GM08714 (cell line): Measurements from ENCODE around the gene SH3BP5.

Experiments
- H3K4me3 ChIP-seq: fragments of 200-500 bp; sonication (Bioruptor generic); 2 replicates; pipeline ENCODE4 v1.5.1; 2014; ENCODE audit warnings: mild to moderate bottlenecking, low read length, inconsistent platforms
- ZNF274 ChIP-seq: IDR thresholded peaks from 2 replicates; pipeline ENCODE4 v1.6.1; 2012; ENCODE audit warnings: mild to moderate bottlenecking, low read depth, low read length

Gene SH3BP5

DNA sequence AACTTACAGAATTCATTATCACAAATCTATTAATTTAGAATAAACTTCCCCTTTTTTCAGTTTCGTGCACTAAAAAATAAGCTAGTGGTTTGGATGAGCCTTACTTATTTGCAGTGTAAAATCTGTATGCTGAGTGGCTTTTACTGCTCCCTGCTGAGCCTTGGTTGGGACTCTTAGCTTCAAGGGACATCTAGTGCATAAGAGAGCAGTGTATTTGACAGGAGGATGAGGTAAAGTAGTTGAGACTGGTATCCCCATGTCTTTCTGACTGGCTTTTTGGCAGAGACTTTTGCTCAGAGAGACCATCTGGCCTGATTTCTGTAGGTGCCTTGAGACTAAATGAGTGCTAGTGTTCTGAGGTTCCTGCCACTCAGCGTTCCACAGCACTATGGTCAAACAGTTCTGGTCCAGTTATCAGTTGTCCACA lies 114.5 kb downstream of the SH3BP5 start:
- TF ChIP-seq ZNF274, result no peak
- H3K4me3 ChIP-seq, result no peak overlapping the region

DNA sequence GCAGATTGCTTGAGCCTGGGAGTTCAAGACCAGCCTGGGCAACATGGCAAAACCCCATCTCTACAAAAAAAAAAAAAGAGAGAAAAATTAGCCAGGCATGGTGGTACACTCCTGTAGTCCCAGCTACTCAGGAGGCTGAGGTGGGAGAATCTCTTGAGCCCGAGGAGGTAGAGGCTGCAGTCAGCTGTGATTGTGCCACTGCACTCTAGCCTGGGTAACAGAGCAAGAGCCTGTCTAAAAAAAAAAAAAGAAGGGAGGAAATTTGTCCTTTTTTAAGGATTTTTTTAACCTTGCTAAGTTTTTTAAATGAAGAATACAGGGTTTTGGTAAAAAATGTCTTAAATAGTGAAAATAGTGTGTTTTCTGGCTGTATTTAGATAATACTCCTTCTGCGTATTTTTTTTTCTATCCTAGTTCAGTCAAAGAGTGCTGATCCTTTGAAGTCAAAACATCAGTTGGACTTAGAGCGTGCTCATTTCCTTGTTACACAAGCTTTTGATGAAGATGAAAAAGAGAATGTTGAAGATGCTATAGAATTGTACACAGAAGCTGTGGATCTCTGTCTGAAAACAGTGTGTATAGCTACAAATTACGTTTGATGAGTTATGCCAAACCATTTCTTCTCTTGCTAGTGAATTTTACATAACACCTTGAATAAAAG lies 115.2 kb downstream of the SH3BP5 start:
- no peak for TF ChIP-seq ZNF274
- no peak overlapping the region for H3K4me3 ChIP-seq

DNA sequence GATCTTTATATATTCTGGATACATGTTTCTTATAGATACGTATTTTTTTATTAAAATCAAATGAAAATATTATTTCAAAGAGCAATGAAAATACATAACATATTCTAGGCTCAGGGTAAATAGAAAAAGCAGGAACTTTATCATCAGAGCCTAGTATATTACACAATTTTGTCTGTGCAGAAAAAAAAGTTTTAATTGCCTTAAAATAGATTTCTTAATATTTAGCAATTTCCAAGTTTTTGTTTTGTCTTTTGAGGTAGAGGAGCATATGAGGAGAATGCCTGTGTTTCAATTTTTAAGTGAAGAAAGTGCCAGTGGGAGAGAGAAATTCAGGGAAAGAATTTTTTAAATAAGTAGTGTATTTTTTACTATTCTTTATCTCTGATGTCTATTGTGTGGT lies 115.9 kb downstream of the SH3BP5 start:
- no peak overlapping the region for H3K4me3 ChIP-seq
- TF ChIP-seq ZNF274, result no peak

DNA sequence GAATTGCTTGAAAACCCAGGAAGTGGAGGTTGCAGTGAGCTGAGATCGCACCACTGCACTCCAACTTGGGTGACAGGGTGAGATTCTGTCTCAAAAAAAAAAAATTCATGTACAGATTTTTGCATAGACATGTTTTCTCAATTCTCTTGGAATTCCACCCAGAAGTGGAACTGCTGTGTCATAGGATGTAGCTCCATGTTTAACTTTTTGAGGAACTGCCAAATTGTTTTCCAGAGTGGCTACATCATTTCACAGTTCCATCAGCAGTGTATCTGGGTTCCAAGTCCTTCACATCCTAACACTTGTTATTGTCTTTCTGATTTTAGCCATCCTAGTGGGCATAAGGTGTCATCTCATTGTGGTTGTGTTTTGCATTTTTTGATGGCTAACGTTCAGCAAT lies 116.4 kb downstream of the SH3BP5 start:
- TF ChIP-seq ZNF274, result no peak
- no peak overlapping the region for H3K4me3 ChIP-seq

DNA sequence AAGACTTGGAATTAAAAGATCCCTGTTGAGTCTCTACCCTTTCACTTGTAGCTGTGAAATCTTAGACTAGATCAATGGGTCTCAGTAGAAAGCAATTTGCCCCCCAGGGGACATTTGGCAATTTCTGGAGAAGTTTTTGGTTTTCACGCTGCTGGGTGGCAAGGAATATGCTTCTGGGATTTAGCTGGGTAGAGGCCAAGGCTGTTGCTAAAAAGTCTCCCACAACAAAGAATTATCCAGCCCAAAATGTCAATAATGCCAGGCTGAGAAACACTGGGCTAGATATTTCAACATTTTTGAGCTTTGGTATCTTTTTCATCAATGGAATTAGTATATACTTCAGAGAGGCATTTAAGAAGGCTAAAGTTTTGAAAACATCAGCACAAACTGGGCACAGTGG lies 117.6 kb downstream of the SH3BP5 start:
- H3K4me3 ChIP-seq, result no peak overlapping the region
- TF ChIP-seq ZNF274, result no peak

DNA sequence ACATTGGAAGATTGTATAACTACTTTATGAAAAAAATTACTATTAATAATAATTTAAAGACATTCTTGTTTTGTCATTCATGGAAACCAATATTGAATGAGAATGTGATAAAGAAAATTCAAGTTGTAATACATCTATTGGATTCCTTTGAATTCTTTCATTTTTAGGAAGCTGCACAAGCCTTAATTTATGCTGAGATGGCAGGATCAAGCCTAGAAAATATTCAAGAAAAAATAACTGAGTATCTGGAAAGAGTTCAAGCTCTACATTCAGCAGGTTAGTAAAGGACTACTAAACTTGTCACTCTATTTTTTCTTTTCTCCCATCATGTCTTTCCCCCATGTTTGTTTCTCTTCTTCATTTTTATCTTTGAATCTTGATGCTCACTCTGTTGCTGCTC lies 120.4 kb downstream of the SH3BP5 start:
- no peak for TF ChIP-seq ZNF274
- no peak overlapping the region for H3K4me3 ChIP-seq

DNA sequence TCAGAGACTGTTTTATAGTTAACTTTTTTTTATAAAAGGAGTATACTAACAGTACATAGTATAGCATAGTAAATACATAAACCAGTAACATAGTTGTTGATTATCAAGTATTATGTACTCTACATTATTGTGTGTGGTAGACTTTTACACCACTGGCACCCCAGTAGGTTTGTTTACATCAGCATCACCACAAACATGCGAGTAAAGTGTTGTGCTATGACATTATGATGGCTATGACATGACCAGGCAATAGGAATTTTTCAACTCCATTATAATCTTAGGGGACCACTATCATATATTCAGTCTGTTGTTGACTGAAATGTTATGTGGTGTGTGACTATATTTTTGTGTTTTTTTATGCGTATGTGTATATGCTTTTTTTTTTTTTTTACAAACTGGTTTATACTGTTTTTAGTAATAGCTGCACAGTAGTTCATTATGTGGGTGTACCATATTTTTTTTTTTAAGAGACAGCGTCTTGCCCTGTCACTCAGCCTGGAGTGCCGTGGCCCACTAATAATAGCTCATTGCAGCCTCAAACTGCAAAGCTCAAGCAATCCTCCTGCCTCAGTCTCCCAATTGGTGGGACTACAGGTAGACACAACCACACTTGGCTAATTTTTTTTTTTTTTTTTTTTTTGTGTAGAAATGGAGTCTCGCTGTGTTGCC lies 124.4 kb downstream of the SH3BP5 start:
- no peak for TF ChIP-seq ZNF274
- H3K4me3 ChIP-seq, result peak overlapping the region; percentile 97; the same call in 1 of the 2 replicates

DNA sequence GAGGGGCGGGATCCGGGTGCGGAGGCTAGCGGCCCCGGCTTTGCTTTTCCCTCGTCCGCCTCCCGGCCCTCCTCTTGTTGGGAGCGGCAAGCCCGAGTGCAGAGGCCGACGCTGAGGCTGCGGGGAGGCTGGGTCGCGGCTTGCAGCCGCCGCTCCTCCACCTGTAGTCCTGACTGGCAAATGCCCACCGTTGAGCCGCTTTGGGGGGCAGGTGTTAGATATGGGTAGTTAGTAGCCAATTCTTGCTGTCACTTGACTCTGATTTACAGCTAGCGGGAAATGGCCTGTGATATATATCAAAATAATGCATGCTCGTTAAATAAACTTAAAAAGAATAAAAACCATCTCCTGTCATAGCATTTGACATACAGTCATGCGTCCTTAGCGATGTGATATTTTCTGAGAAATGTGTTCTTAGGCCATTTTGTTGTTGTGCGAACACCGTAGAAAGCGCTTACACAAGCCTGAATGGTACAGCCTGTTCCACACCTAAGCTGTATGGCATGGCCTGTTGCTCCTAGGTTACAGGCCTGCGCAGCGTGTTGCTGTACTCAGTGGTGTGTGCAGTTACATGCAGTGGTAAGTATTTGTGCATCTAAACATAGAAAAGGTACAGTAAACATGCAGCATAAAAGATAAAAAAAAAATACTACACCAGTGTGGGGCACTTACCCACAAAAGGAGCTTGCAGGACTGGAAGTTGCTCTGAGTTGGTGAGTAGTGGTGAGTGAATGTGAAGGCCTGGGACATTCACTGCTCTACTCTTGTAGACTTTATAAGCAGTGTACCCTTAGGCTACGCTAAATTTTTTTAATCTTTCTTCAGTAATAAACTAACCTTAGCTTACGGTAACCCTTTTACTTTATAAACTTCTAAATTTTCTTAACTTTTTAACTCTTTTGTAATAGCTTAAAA lies 125.5 kb downstream of the SH3BP5 start:
- no peak for TF ChIP-seq ZNF274
- peak overlapping the region; percentile 97 for H3K4me3 ChIP-seq

DNA sequence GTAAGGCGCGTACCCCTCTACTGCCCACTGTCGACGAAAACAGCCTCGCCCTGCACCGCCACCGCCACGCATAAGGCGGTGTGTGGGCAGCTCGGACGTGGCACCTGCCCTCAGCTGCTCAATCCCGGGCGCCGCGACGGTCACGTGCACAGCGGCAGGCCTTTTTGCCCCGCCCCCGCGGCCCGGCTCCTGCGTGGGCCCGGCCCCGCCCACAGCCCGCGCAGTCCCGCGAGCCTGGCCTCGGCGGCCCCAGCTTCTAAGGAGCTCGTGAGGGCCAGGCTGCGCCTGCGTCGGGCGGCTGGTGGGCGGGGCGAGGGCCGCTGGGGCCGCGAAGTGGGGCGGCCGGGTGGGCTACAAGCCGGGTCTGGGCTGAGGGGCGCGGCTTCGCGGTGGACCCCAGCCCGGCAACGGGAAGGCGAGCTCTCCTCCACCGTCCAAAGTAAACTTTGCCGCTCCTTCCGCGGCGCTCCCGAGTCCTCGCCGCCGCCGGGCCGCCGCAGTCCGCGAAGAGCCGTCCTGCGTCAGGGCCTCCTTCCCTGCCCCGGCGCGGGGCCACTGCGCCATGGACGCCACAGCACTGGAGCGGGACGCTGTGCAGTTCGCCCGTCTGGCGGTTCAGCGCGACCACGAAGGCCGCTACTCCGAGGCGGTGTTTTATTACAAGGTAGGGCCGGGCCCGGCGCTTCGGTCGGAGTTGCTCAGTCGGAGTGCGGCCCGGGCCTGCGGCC lies 126.3 kb downstream of the SH3BP5 start, which contains the start of gene CAPN7:
Gene CAPN7, plus strand, starts transcription at position 313 of the 728 bp plus-strand sequence. Its CDS starts 250 bp downstream, at position 563.
- TF ChIP-seq ZNF274, result no peak
- peak within 1 kb of the TSS; percentile 97 for H3K4me3 ChIP-seq

DNA sequence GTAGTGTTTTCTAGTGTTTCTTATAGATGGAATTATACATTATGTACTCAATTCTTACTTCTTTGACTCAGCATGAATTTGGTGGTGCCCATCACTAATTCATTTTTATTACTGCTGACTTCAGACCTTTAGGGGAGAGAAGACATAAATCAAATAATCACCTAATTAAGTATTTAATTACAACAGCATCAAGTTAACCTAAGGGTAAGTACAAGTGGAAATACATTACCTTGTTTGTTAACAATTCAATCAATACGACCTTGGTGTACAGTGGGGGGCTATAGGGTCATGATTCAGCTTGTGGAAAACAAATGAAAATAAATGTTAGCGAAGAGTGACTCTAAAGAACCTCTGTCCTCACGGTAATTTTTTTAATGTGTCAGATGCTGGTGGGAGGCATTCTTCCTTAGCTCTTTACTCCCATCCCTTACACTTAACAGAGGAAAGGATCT lies 126.9 kb downstream of the SH3BP5 start:
- TF ChIP-seq ZNF274, result no peak

More for the DNA sequence above, 126.9 kb downstream of the SH3BP5 start:
- H3K4me3 ChIP-seq, result peak overlapping the region; percentile 97
